ENCODE measurements around the gene REV3L.

DNA sequence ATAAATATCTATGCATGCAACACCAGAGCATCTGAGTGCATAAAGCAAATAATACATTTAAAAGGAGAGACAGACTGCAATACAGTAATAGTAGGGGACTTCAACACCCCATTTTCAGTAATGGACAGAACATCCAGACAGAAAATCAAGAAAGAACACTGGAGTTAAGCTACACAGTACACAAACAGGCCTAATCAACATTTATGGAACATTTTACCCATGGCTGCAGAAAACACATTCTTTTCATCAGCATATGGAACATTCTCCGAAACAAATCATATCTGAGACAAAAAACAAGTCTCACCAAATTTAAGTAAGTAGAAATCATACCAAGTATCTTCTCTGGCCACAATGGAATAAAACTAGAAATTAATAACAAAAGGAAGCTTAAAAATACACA is 50.5 kb downstream of the REV3L start:
- TF ChIP-seq ZNF384 (IDR thresholded peaks at IDR 0.05; ENCODE audit: low read depth, low read length) (no peak), RUNX1 (IDR thresholded peaks at IDR 0.05; ENCODE audit: low read depth) (no peak), PHF8 (IDR thresholded peaks at IDR 0.05; ENCODE audit: borderline replicate concordance, low read length) (no peak), CXXC5 (CRISPR knock-in tag; IDR thresholded peaks at IDR 0.05) (no peak), RAD21 (CRISPR knock-in tag; conservative IDR thresholded peaks at IDR 0.05 in 1 of 2, IDR thresholded peaks at IDR 0.05 in 1 of 2) (no peak)
- TF ChIP-seq, protein P1, sequence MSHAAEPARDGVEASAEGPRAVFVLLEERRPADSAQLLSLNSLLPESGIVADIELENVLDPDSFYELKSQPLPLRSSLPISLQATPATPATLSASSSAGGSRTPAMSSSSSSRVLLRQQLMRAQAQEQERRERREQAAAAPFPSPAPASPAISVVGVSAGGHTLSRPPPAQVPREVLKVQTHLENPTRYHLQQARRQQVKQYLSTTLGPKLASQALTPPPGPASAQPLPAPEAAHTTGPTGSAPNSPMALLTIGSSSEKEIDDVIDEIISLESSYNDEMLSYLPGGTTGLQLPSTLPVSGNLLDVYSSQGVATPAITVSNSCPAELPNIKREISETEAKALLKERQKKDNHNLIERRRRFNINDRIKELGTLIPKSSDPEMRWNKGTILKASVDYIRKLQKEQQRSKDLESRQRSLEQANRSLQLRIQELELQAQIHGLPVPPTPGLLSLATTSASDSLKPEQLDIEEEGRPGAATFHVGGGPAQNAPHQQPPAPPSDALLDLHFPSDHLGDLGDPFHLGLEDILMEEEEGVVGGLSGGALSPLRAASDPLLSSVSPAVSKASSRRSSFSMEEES (CRISPR knock-in tag; IDR thresholded peaks at IDR 0.05) = no peak
